Activated CD4-positive, alpha-beta T cell treated with anti-CD3 and anti-CD28 coated beads, Interleukin-2, amount 50 U/mL, for 1 hour (primary cell): ENCODE results near the gene PCDHA9.
"Not testable (repeated sequence)": the region's sequence is repeated elsewhere in the genome, so short reads cannot be mapped to it uniquely, and the experiment has no call there.

ENCODE experiments used
- DNase-seq: peaks from one replicate; pipeline ENCODE4 v3.0.0-alpha.2; 2020

PCDHA9 gene

GRCh38 chr5:140834439-140835008 lies 13.7 kb upstream of the PCDHA9 start:
- not testable (repeated sequence) for DNase-seq

- DNase-seq, result no peak
Observed at GRCh38 chr5:140835622-140836510, 12.3 kb upstream of the PCDHA9 start.

GRCh38 chr5:140840978-140841962 lies 6.9 kb upstream of the PCDHA9 start, which contains the start of gene PCDHA8:
Gene PCDHA8 (plus strand): TSS chr5:140841187. CDS start chr5:140841322, 135 bp downstream.
- DNase-seq, result no peak

- DNase-seq, result no peak
Observed at GRCh38 chr5:140842798-140843733, 5.1 kb upstream of the PCDHA9 start.

GRCh38 chr5:140849831-140850634 lies 1.9 kb downstream of the PCDHA9 start:
- not testable (repeated sequence) for DNase-seq

GRCh38 chr5:140855772-140856674 lies 7.8 kb downstream of the PCDHA9 start, which contains the start of gene PCDHA10:
Gene PCDHA10 (plus strand): TSS chr5:140855897. CDS start chr5:140856049, 152 bp downstream.
- no peak for DNase-seq

- no peak for DNase-seq
Observed at GRCh38 chr5:140857177-140857986, 9.2 kb downstream of the PCDHA9 start.

GRCh38 chr5:140857987-140858240 lies 9.7 kb downstream of the PCDHA9 start:
- DNase-seq, result no peak

- no peak for DNase-seq
Observed at GRCh38 chr5:140862441-140863295, 14.5 kb downstream of the PCDHA9 start.

- no peak for DNase-seq
Observed at GRCh38 chr5:140868721-140869554, 20.8 kb downstream of the PCDHA9 start, which contains the start of gene PCDHA11. Gene PCDHA11 (plus strand): TSS chr5:140868957. CDS start chr5:140869104, 147 bp downstream.

- DNase-seq, result no peak
Observed at GRCh38 chr5:140869555-140869886, 21.3 kb downstream of the PCDHA9 start.

GRCh38 chr5:140870221-140871201 lies 22.3 kb downstream of the PCDHA9 start:
- DNase-seq, result no peak

- DNase-seq, result no peak
Observed at GRCh38 chr5:140875085-140876065, 27.2 kb downstream of the PCDHA9 start, which contains the start of gene PCDHA12. Gene PCDHA12 (plus strand): TSS chr5:140875308. CDS start chr5:140875473, 165 bp downstream.

GRCh38 chr5:140876541-140877261 lies 28.5 kb downstream of the PCDHA9 start:
- DNase-seq, result not testable (repeated sequence)
